ENCODE data around the gene PLAU.
A peak's percentile ranks its signal among the peaks of the same experiment; 100 is the strongest.

Gene PLAU

GRCh38 chr10:73910764-73911552 lies at the start of gene PLAU:
PLAU (plus strand) TSS chr10:73911132; CDS start chr10:73911556, 424 bp downstream.
- TF ChIP-seq TAF1 (IDR thresholded peaks at IDR 0.05; ENCODE audit: low read depth): peak; percentile 57; the same call in 1 of the 2 replicates
- TF ChIP-seq TEAD4 (IDR thresholded peaks at IDR 0.05): no peak
- TF ChIP-seq NFIC (IDR thresholded peaks at IDR 0.05): no peak
- no peak for TF ChIP-seq RAD21 (IDR thresholded peaks at IDR 0.05; ENCODE audit: low read depth)
- TF ChIP-seq YY1 (IDR thresholded peaks at IDR 0.05; ENCODE audit: low read depth): no peak
- no peak for TF ChIP-seq EGR1 (IDR thresholded peaks at IDR 0.05)
- TF ChIP-seq FOXM1 (IDR thresholded peaks at IDR 0.05; ENCODE audit: borderline replicate concordance, low read depth): no peak
- no peak for TF ChIP-seq USF1 (IDR thresholded peaks at IDR 0.05)
- peak; percentile 60; the same call in 1 of the 2 replicates for TF ChIP-seq TCF12 (IDR thresholded peaks at IDR 0.05; ENCODE audit: low read depth)
- TF ChIP-seq EP300 (IDR thresholded peaks at IDR 0.05; ENCODE audit: borderline replicate concordance): no peak
- TF ChIP-seq CREB1 (IDR thresholded peaks at IDR 0.05; ENCODE audit: low read depth): no peak
- no peak; the same call in 1 of the 2 replicates for TF ChIP-seq CEBPB (IDR thresholded peaks at IDR 0.05)
- TF ChIP-seq REST (IDR thresholded peaks at IDR 0.05; ENCODE audit: low read depth): no peak
- peak; percentile 95 for TF ChIP-seq ZBTB7A (IDR thresholded peaks at IDR 0.05; ENCODE audit: low read depth)
- TF ChIP-seq MAX (IDR thresholded peaks at IDR 0.05): peak; percentile 66

- TF ChIP-seq YY1 (IDR thresholded peaks at IDR 0.05; ENCODE audit: low read depth): no peak
- no peak for TF ChIP-seq EGR1 (IDR thresholded peaks at IDR 0.05)
- TF ChIP-seq CEBPB (IDR thresholded peaks at IDR 0.05): no peak
- no peak for TF ChIP-seq TCF12 (IDR thresholded peaks at IDR 0.05; ENCODE audit: low read depth)
- no peak for TF ChIP-seq REST (IDR thresholded peaks at IDR 0.05; ENCODE audit: low read depth)
- no peak for TF ChIP-seq USF1 (IDR thresholded peaks at IDR 0.05)
- TF ChIP-seq NFIC (IDR thresholded peaks at IDR 0.05): no peak
- no peak for TF ChIP-seq FOXM1 (IDR thresholded peaks at IDR 0.05; ENCODE audit: borderline replicate concordance, low read depth)
- TF ChIP-seq RAD21 (IDR thresholded peaks at IDR 0.05; ENCODE audit: low read depth): no peak
- no peak for TF ChIP-seq MAX (IDR thresholded peaks at IDR 0.05)
- TF ChIP-seq EP300 (IDR thresholded peaks at IDR 0.05; ENCODE audit: borderline replicate concordance): no peak
- no peak for TF ChIP-seq TAF1 (IDR thresholded peaks at IDR 0.05; ENCODE audit: low read depth)
These were observed 48.9 kb upstream of the PLAU start for GRCh38 chr10:73862011-73862410.

- no peak for TF ChIP-seq NFIC (IDR thresholded peaks at IDR 0.05)
- no peak for TF ChIP-seq FOXM1 (IDR thresholded peaks at IDR 0.05; ENCODE audit: borderline replicate concordance, low read depth)
- TF ChIP-seq EP300 (IDR thresholded peaks at IDR 0.05; ENCODE audit: borderline replicate concordance): no peak
- no peak for TF ChIP-seq TEAD4 (IDR thresholded peaks at IDR 0.05)
- no peak for TF ChIP-seq CREB1 (IDR thresholded peaks at IDR 0.05; ENCODE audit: low read depth)
- TF ChIP-seq TCF12 (IDR thresholded peaks at IDR 0.05; ENCODE audit: low read depth): no peak
These were observed 47.7 kb upstream of the PLAU start for GRCh38 chr10:73863039-73863817.

GRCh38 chr10:73864229-73864628 lies 46.7 kb upstream of the PLAU start:
- TF ChIP-seq EGR1 (IDR thresholded peaks at IDR 0.05): no peak
- TF ChIP-seq USF1 (IDR thresholded peaks at IDR 0.05): no peak
- no peak for TF ChIP-seq YY1 (IDR thresholded peaks at IDR 0.05; ENCODE audit: low read depth)
- TF ChIP-seq CEBPB (IDR thresholded peaks at IDR 0.05): no peak
- no peak for TF ChIP-seq TEAD4 (IDR thresholded peaks at IDR 0.05)
- TF ChIP-seq EP300 (IDR thresholded peaks at IDR 0.05; ENCODE audit: borderline replicate concordance): no peak
- no peak for TF ChIP-seq TAF1 (IDR thresholded peaks at IDR 0.05; ENCODE audit: low read depth)
- TF ChIP-seq CREB1 (IDR thresholded peaks at IDR 0.05; ENCODE audit: low read depth): no peak
- no peak for TF ChIP-seq FOXM1 (IDR thresholded peaks at IDR 0.05; ENCODE audit: borderline replicate concordance, low read depth)
- TF ChIP-seq MAX (IDR thresholded peaks at IDR 0.05): no peak
- no peak for TF ChIP-seq NFIC (IDR thresholded peaks at IDR 0.05)
- TF ChIP-seq TCF12 (IDR thresholded peaks at IDR 0.05; ENCODE audit: low read depth): no peak
- TF ChIP-seq REST (IDR thresholded peaks at IDR 0.05; ENCODE audit: low read depth): no peak
- no peak for TF ChIP-seq ZBTB7A (IDR thresholded peaks at IDR 0.05; ENCODE audit: low read depth)

All from Ishikawa (cell line).